ENCODE measurements around the gene FOSB. TPM values are rescaled to one million over a fixed set of nuclear protein-coding genes. Genes with fewer than 3 reads are reported as not detected.

The FOSB gene
- polyA plus RNA-seq: 10 to 100 TPM in 2 of 4 donors, 1 to 10 TPM in 1, under 1 TPM in 1; 0.89 to 82.1 (median 10.6) TPM
- long read RNA-seq, donor 1, transcript FOSB-205 (1 exons, 2,182 nt): major isoform, 42 of 84 reads
- long read RNA-seq, donor 1, transcript FOSB-207 (2 exons, 740 nt): minor isoform, 10 of 84 reads
- long read RNA-seq, donor 1, transcript FOSB-209 (2 exons, 2,170 nt): minor isoform, 5 of 84 reads
- long read RNA-seq, donor 1, transcript FOSB-206 (3 exons, 3,774 nt): minor isoform, 19 of 84 reads
- long read RNA-seq, donor 1, partial matches to known transcripts: 0 of 84 reads
- long read RNA-seq, donor 1, other reads (novel, unspliced or antisense): 0 of 84 reads
- long read RNA-seq, donor 2, partial matches to known transcripts: 0 of 4 reads
- long read RNA-seq, donor 2, other reads (novel, unspliced or antisense): 0 of 4 reads
- long read RNA-seq, donor 3, transcript FOSB-206 (3 exons, 3,774 nt): minor isoform, 5 of 22 reads
- long read RNA-seq, donor 3, transcript FOSB-205 (1 exons, 2,182 nt): major isoform, 13 of 22 reads
- long read RNA-seq, donor 3, partial matches to known transcripts: 0 of 22 reads
- long read RNA-seq, donor 3, other reads (novel, unspliced or antisense): 0 of 22 reads
- long read RNA-seq, donor 4, partial matches to known transcripts: 0 of 1 reads
- long read RNA-seq, donor 4, other reads (novel, unspliced or antisense): 0 of 1 reads
- long read RNA-seq, donor 5, partial matches to known transcripts: 0 of 3 reads
- long read RNA-seq, donor 5, other reads (novel, unspliced or antisense): 0 of 3 reads
- long read RNA-seq, donor 6, partial matches to known transcripts: 0 of 3 reads
- long read RNA-seq, donor 6, other reads (novel, unspliced or antisense): 0 of 3 reads
- long read RNA-seq, donor 7, transcript FOSB-201 (4 exons, 3,775 nt): major isoform, 17 of 53 reads
- long read RNA-seq, donor 7, transcript FOSB-206 (3 exons, 3,774 nt): minor isoform, 6 of 53 reads
- long read RNA-seq, donor 7, transcript FOSB-209 (2 exons, 2,170 nt): minor isoform, 9 of 53 reads
- long read RNA-seq, donor 7, transcript FOSB-205 (1 exons, 2,182 nt): minor isoform, 14 of 53 reads
- long read RNA-seq, donor 7, partial matches to known transcripts: 0 of 53 reads
- long read RNA-seq, donor 7, other reads (novel, unspliced or antisense): 0 of 53 reads
- long read RNA-seq, donor 8, partial matches to known transcripts: 6 of 12 reads
- long read RNA-seq, donor 8, other reads (novel, unspliced or antisense): 0 of 12 reads
- long read RNA-seq, donor 9, transcript FOSB-205 (1 exons, 2,182 nt): major isoform, 18 of 20 reads
- long read RNA-seq, donor 9, partial matches to known transcripts: 0 of 20 reads
- long read RNA-seq, donor 9, other reads (novel, unspliced or antisense): 0 of 20 reads
- long read RNA-seq, donor 10, transcript FOSB-205 (1 exons, 2,182 nt): major isoform, 6 of 11 reads
- long read RNA-seq, donor 10, partial matches to known transcripts: 0 of 11 reads
- long read RNA-seq, donor 10, other reads (novel, unspliced or antisense): 0 of 11 reads

- DNase-seq (peak; percentile 94 to 96), FAIRE-seq (no peak)
- Histone ChIP-seq H3K27ac (ENCODE audit: low read depth in 1 of 3, low read length in 2 of 3) (peak within 1 kb of the TSS; percentile 35 to 96 (median 93)), H3K9me3 (ENCODE audit: control insufficient read depth in 2 of 2, insufficient read depth in 1 of 2, low read depth in 1 of 2, low read length in 1 of 2) (no peaks in the 10 kb centered on the region), H3K36me3 (ENCODE audit: control insufficient read depth in 3 of 3, insufficient read depth in 2 of 3, low read depth in 1 of 3, low read length in 3 of 3) (no peaks in the 10 kb centered on the region), H3K4me3 (ENCODE audit: low read depth in 1 of 3, low read length in 3 of 3) (peak within 1 kb of the TSS; percentile 49 to 84 (median 58)), H3K4me1 (ENCODE audit: control insufficient read depth in 3 of 3, insufficient read depth in 2 of 3, low read depth in 1 of 3, low read length in 2 of 3) (peaks cover 2 to 22% (median 4%) of the 10 kb centered on the region in 3 donors), H3K27me3 (ENCODE audit: control insufficient read depth in 3 of 3, insufficient read depth in 3 of 3, low read length in 3 of 3) (peaks cover 0 to 38% (median 0%) of the 10 kb centered on the region in 3 donors)
- 0 to 1% (median 0%) methylated on average over 54 to 56 of the region's 56 CpGs for WGBS, 3 donors
Measured at GRCh38 chr19:45467456-45468158, at the start of gene FOSB. Gene FOSB, plus strand, starts transcription at chr19:45467996. Its CDS starts 591 bp downstream, at chr19:45468587.

- Histone ChIP-seq H3K27ac (ENCODE audit: low read depth in 1 of 3, low read length in 2 of 3) (no peak overlapping the region), H3K4me1 (ENCODE audit: control insufficient read depth in 3 of 3, insufficient read depth in 2 of 3, low read depth in 1 of 3, low read length in 2 of 3) (peaks cover 2 to 6% (median 3%) of the 10 kb centered on the region in 3 donors), H3K36me3 (ENCODE audit: control insufficient read depth in 3 of 3, insufficient read depth in 2 of 3, low read depth in 1 of 3, low read length in 3 of 3) (peaks cover 0 to 78% (median 0%) of the 10 kb centered on the region in 3 donors), H3K9me3 (ENCODE audit: control insufficient read depth in 2 of 2, insufficient read depth in 1 of 2, low read depth in 1 of 2, low read length in 1 of 2) (no peaks in the 10 kb centered on the region), H3K4me3 (ENCODE audit: low read depth in 1 of 3, low read length in 3 of 3) (no peak overlapping the region), H3K27me3 (ENCODE audit: control insufficient read depth in 3 of 3, insufficient read depth in 3 of 3, low read length in 3 of 3) (no peaks in the 10 kb centered on the region)
- WGBS, 3 donors: 73 to 86% (median 77%) methylated on average over 9 of the region's 9 CpGs
- FAIRE-seq: no peak
- no peak for DNase-seq
Measured at GRCh38 chr19:45418802-45419201, 49.0 kb upstream of the FOSB start.

- Histone ChIP-seq H3K36me3 (ENCODE audit: control insufficient read depth in 3 of 3, insufficient read depth in 2 of 3, low read depth in 1 of 3, low read length in 3 of 3) (peaks cover 0 to 72% (median 0%) of the 10 kb centered on the region in 3 donors), H3K27ac (ENCODE audit: low read depth in 1 of 3, low read length in 2 of 3) (no peak overlapping the region), H3K9me3 (ENCODE audit: control insufficient read depth in 2 of 2, insufficient read depth in 1 of 2, low read depth in 1 of 2, low read length in 1 of 2) (no peaks in the 10 kb centered on the region), H3K4me3 (ENCODE audit: low read depth in 1 of 3, low read length in 3 of 3) (no peak overlapping the region), H3K27me3 (ENCODE audit: control insufficient read depth in 3 of 3, insufficient read depth in 3 of 3, low read length in 3 of 3) (no peaks in the 10 kb centered on the region), H3K4me1 (ENCODE audit: control insufficient read depth in 3 of 3, insufficient read depth in 2 of 3, low read depth in 1 of 3, low read length in 2 of 3) (peaks cover 2 to 12% (median 7%) of the 10 kb centered on the region in 3 donors)
- DNase-seq: no peak
- WGBS, 3 donors: 44 to 64% (median 46%) methylated on average over 4 of the region's 4 CpGs
- FAIRE-seq: no peak
Measured at GRCh38 chr19:45419396-45419795, 48.4 kb upstream of the FOSB start.

GRCh38 chr19:45419895-45420294 lies 47.9 kb upstream of the FOSB start:
- 50 to 69% (median 63%) methylated on average over 3 of the region's 3 CpGs for WGBS, 3 donors
- Histone ChIP-seq H3K4me3 (ENCODE audit: low read depth in 1 of 3, low read length in 3 of 3) (no peak overlapping the region), H3K4me1 (ENCODE audit: control insufficient read depth in 3 of 3, insufficient read depth in 2 of 3, low read depth in 1 of 3, low read length in 2 of 3) (peaks cover 2 to 16% (median 7%) of the 10 kb centered on the region in 3 donors), H3K9me3 (ENCODE audit: control insufficient read depth in 2 of 2, insufficient read depth in 1 of 2, low read depth in 1 of 2, low read length in 1 of 2) (no peaks in the 10 kb centered on the region), H3K36me3 (ENCODE audit: control insufficient read depth in 3 of 3, insufficient read depth in 2 of 3, low read depth in 1 of 3, low read length in 3 of 3) (peaks cover 0 to 67% (median 0%) of the 10 kb centered on the region in 3 donors), H3K27ac (ENCODE audit: low read depth in 1 of 3, low read length in 2 of 3) (no peak overlapping the region), H3K27me3 (ENCODE audit: control insufficient read depth in 3 of 3, insufficient read depth in 3 of 3, low read length in 3 of 3) (no peaks in the 10 kb centered on the region)
- FAIRE-seq (no peak), DNase-seq (no peak)

GRCh38 chr19:45420356-45420755 lies 47.4 kb upstream of the FOSB start:
- H3K27me3 ChIP-seq (ENCODE audit: control insufficient read depth in 3 of 3, insufficient read depth in 3 of 3, low read length in 3 of 3): no peaks in the 10 kb centered on the region
- no peak overlapping the region for H3K27ac ChIP-seq (ENCODE audit: low read depth in 1 of 3, low read length in 2 of 3)
- no peak for FAIRE-seq
- WGBS, 3 donors: 79 to 87% (median 85%) methylated on average over 10 of the region's 10 CpGs
- no peaks in the 10 kb centered on the region for H3K9me3 ChIP-seq (ENCODE audit: control insufficient read depth in 2 of 2, insufficient read depth in 1 of 2, low read depth in 1 of 2, low read length in 1 of 2)
- peaks cover 2 to 19% (median 7%) of the 10 kb centered on the region in 3 donors for H3K4me1 ChIP-seq (ENCODE audit: control insufficient read depth in 3 of 3, insufficient read depth in 2 of 3, low read depth in 1 of 3, low read length in 2 of 3)
- no peak for DNase-seq
- H3K4me3 ChIP-seq (ENCODE audit: low read depth in 1 of 3, low read length in 3 of 3): no peak overlapping the region
- H3K36me3 ChIP-seq (ENCODE audit: control insufficient read depth in 3 of 3, insufficient read depth in 2 of 3, low read depth in 1 of 3, low read length in 3 of 3): peaks cover 0 to 66% (median 0%) of the 10 kb centered on the region in 3 donors

- Histone ChIP-seq H3K36me3 (ENCODE audit: control insufficient read depth in 3 of 3, insufficient read depth in 2 of 3, low read depth in 1 of 3, low read length in 3 of 3) (peaks cover 0 to 61% (median 0%) of the 10 kb centered on the region in 3 donors), H3K4me1 (ENCODE audit: control insufficient read depth in 3 of 3, insufficient read depth in 2 of 3, low read depth in 1 of 3, low read length in 2 of 3) (peaks cover 2 to 19% (median 7%) of the 10 kb centered on the region in 3 donors), H3K27ac (ENCODE audit: low read depth in 1 of 3, low read length in 2 of 3) (no peak overlapping the region), H3K4me3 (ENCODE audit: low read depth in 1 of 3, low read length in 3 of 3) (no peak overlapping the region), H3K9me3 (ENCODE audit: control insufficient read depth in 2 of 2, insufficient read depth in 1 of 2, low read depth in 1 of 2, low read length in 1 of 2) (no peaks in the 10 kb centered on the region), H3K27me3 (ENCODE audit: control insufficient read depth in 3 of 3, insufficient read depth in 3 of 3, low read length in 3 of 3) (no peaks in the 10 kb centered on the region)
- WGBS, 3 donors: 81 to 91% (median 86%) methylated on average over 6 of the region's 6 CpGs
- no peak for DNase-seq
- FAIRE-seq: no peak
Measured at GRCh38 chr19:45420871-45421270, 46.9 kb upstream of the FOSB start.

GRCh38 chr19:45421947-45422498 lies 45.8 kb upstream of the FOSB start:
- Histone ChIP-seq H3K4me1 (ENCODE audit: control insufficient read depth in 3 of 3, insufficient read depth in 2 of 3, low read depth in 1 of 3, low read length in 2 of 3) (peaks cover 2 to 19% (median 7%) of the 10 kb centered on the region in 3 donors), H3K27ac (ENCODE audit: low read depth in 1 of 3, low read length in 2 of 3) (peak overlapping the region in 1 of 3 donors; percentile 50), H3K4me3 (ENCODE audit: low read depth in 1 of 3, low read length in 3 of 3) (no peak overlapping the region), H3K9me3 (ENCODE audit: control insufficient read depth in 2 of 2, insufficient read depth in 1 of 2, low read depth in 1 of 2, low read length in 1 of 2) (no peaks in the 10 kb centered on the region), H3K36me3 (ENCODE audit: control insufficient read depth in 3 of 3, insufficient read depth in 2 of 3, low read depth in 1 of 3, low read length in 3 of 3) (peaks cover 0 to 49% (median 0%) of the 10 kb centered on the region in 3 donors), H3K27me3 (ENCODE audit: control insufficient read depth in 3 of 3, insufficient read depth in 3 of 3, low read length in 3 of 3) (no peaks in the 10 kb centered on the region)
- 87 to 92% (median 89%) methylated on average over 6 of the region's 6 CpGs for WGBS, 3 donors
- DNase-seq: no peak
- no peak for FAIRE-seq

All from small intestine (tissue), 16 donors.